ENCODE results near the gene RELCH.

DNA sequence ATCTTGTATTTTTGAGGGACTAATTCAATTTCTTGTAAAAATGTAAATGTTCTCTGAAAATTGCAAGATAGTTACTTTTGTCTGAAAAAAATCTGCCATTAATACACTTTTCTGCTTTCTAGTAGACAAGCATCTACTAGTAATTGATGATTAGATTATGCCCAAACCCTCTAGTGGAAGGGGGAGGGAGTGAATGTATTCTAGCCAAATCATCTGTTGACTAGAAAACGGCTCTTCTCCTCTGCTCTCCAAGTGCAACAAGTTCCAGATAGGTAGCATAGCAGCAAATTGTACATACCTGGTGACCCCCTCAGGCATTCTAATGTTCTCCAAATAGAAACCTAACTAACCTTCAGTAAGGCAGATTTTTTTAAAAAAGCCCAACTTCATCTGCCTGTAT is 58.6 kb downstream of the RELCH start:
- TF ChIP-seq, protein P1, sequence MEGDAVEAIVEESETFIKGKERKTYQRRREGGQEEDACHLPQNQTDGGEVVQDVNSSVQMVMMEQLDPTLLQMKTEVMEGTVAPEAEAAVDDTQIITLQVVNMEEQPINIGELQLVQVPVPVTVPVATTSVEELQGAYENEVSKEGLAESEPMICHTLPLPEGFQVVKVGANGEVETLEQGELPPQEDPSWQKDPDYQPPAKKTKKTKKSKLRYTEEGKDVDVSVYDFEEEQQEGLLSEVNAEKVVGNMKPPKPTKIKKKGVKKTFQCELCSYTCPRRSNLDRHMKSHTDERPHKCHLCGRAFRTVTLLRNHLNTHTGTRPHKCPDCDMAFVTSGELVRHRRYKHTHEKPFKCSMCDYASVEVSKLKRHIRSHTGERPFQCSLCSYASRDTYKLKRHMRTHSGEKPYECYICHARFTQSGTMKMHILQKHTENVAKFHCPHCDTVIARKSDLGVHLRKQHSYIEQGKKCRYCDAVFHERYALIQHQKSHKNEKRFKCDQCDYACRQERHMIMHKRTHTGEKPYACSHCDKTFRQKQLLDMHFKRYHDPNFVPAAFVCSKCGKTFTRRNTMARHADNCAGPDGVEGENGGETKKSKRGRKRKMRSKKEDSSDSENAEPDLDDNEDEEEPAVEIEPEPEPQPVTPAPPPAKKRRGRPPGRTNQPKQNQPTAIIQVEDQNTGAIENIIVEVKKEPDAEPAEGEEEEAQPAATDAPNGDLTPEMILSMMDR (conservative IDR thresholded peaks at IDR 0.05; ENCODE audit: low read depth, low read length), result 0 out of 2 replicates have a peak, but pooled peaks have one; percentile 28
- TF ChIP-seq EZH2 (IDR thresholded peaks at IDR 0.05; ENCODE audit: low read length, unreplicated experiment) (no peak), EZH2phosphoT487 (IDR thresholded peaks at IDR 0.05; ENCODE audit: borderline replicate concordance, low read length) (no peak)

Data from PC-3 (cell line).